ENCODE measurements around the gene DSEL.

Gene DSEL

GRCh38 chr18:67485655-67486054 is 30.9 kb downstream of the DSEL start:
- TF ChIP-seq POLR2AphosphoS5 (IDR thresholded peaks at IDR 0.05; ENCODE audit: borderline replicate concordance, low read depth, low read length) (peak; percentile 81; the same call in 1 of the 2 replicates), EZH2 (IDR thresholded peaks at IDR 0.05) (no peak), FOXP2 (optimal IDR thresholded peaks at IDR 0.05; ENCODE audit: control extremely low read depth, extremely low read length, insufficient read depth) (no peak)
- Histone ChIP-seq H3K4me3 (peak overlapping the region; percentile 18; the same call in 1 of the 2 replicates), H3K27ac (no peak overlapping the region)

GRCh38 chr18:67484458-67484857 is 32.1 kb downstream of the DSEL start:
- no peak for DNase-seq (ENCODE audit: low read depth, low spot score)
- Histone ChIP-seq H3K36me3 (ENCODE audit: insufficient read depth, low read length) (no peaks in the 10 kb centered on the region), H3K9ac (ENCODE audit: insufficient read length) (no peak overlapping the region), H3K9me3 (ENCODE audit: low read depth, low read length) (no peaks in the 10 kb centered on the region), H3K4me3 (no peak overlapping the region), H3K27ac (no peak overlapping the region)
- TF ChIP-seq POLR2AphosphoS5 (IDR thresholded peaks at IDR 0.05; ENCODE audit: borderline replicate concordance, low read depth, low read length) (no peak), FOXP2 (optimal IDR thresholded peaks at IDR 0.05; ENCODE audit: control extremely low read depth, extremely low read length, insufficient read depth) (no peak), EZH2 (IDR thresholded peaks at IDR 0.05) (no peak)

More at GRCh38 chr18:67485655-67486054, 30.9 kb downstream of the DSEL start:
- no peaks in the 10 kb centered on the region for H3K36me3 ChIP-seq (ENCODE audit: insufficient read depth, low read length)
- H3K9me3 ChIP-seq (ENCODE audit: low read depth, low read length) = no peaks in the 10 kb centered on the region
- H3K9ac ChIP-seq (ENCODE audit: insufficient read length) = no peak overlapping the region
- peak; percentile 89 for DNase-seq (ENCODE audit: low read depth, low spot score)

GRCh38 chr18:67483952-67484351 is 32.6 kb downstream of the DSEL start:
- TF ChIP-seq EZH2 (IDR thresholded peaks at IDR 0.05) (no peak), POLR2AphosphoS5 (IDR thresholded peaks at IDR 0.05; ENCODE audit: borderline replicate concordance, low read depth, low read length) (no peak), FOXP2 (optimal IDR thresholded peaks at IDR 0.05; ENCODE audit: control extremely low read depth, extremely low read length, insufficient read depth) (no peak)
- DNase-seq (ENCODE audit: low read depth, low spot score) = no peak
- Histone ChIP-seq H3K27ac (no peak overlapping the region), H3K36me3 (ENCODE audit: insufficient read depth, low read length) (no peaks in the 10 kb centered on the region), H3K4me3 (no peak overlapping the region), H3K9ac (ENCODE audit: insufficient read length) (no peak overlapping the region), H3K9me3 (ENCODE audit: low read depth, low read length) (no peaks in the 10 kb centered on the region)

- Histone ChIP-seq H3K4me3 (no peak overlapping the region), H3K36me3 (ENCODE audit: insufficient read depth, low read length) (no peaks in the 10 kb centered on the region), H3K9me3 (ENCODE audit: low read depth, low read length) (no peaks in the 10 kb centered on the region), H3K9ac (ENCODE audit: insufficient read length) (no peak overlapping the region), H3K27ac (no peak overlapping the region)
- TF ChIP-seq POLR2AphosphoS5 (IDR thresholded peaks at IDR 0.05; ENCODE audit: borderline replicate concordance, low read depth, low read length) = no peak
- no peak for DNase-seq (ENCODE audit: low read depth, low spot score)
These were observed 33.3 kb downstream of the DSEL start for GRCh38 chr18:67483237-67483636.

GRCh38 chr18:67478249-67478648 is 38.3 kb downstream of the DSEL start:
- TF ChIP-seq EZH2 (IDR thresholded peaks at IDR 0.05) (no peak), FOXP2 (optimal IDR thresholded peaks at IDR 0.05; ENCODE audit: control extremely low read depth, extremely low read length, insufficient read depth) (no peak), POLR2AphosphoS5 (IDR thresholded peaks at IDR 0.05; ENCODE audit: borderline replicate concordance, low read depth, low read length) (no peak)
- no peaks in the 10 kb centered on the region for H3K36me3 ChIP-seq (ENCODE audit: insufficient read depth, low read length)
- H3K9ac ChIP-seq (ENCODE audit: insufficient read length) = no peak overlapping the region
- DNase-seq (ENCODE audit: low read depth, low spot score) = no peak
- no peaks in the 10 kb centered on the region for H3K9me3 ChIP-seq (ENCODE audit: low read depth, low read length)
- no peak overlapping the region for H3K27ac ChIP-seq
- H3K4me3 ChIP-seq = no peak overlapping the region

- Histone ChIP-seq H3K9me3 (ENCODE audit: low read depth, low read length) (no peaks in the 10 kb centered on the region), H3K9ac (ENCODE audit: insufficient read length) (no peak overlapping the region), H3K27ac (no peak overlapping the region), H3K36me3 (ENCODE audit: insufficient read depth, low read length) (no peaks in the 10 kb centered on the region), H3K4me3 (no peak overlapping the region)
- DNase-seq (ENCODE audit: low read depth, low spot score) = no peak
- TF ChIP-seq EZH2 (IDR thresholded peaks at IDR 0.05) = no peak
- TF ChIP-seq POLR2AphosphoS5 (IDR thresholded peaks at IDR 0.05; ENCODE audit: borderline replicate concordance, low read depth, low read length) = no peak
- no peak for TF ChIP-seq FOXP2 (optimal IDR thresholded peaks at IDR 0.05; ENCODE audit: control extremely low read depth, extremely low read length, insufficient read depth)
These were observed 39.0 kb downstream of the DSEL start for GRCh38 chr18:67477522-67477921.

GRCh38 chr18:67476585-67476984 is 39.9 kb downstream of the DSEL start:
- DNase-seq (ENCODE audit: low read depth, low spot score) = no peak
- H3K27ac ChIP-seq = no peak overlapping the region
- H3K9me3 ChIP-seq (ENCODE audit: low read depth, low read length) = no peaks in the 10 kb centered on the region
- no peak overlapping the region for H3K9ac ChIP-seq (ENCODE audit: insufficient read length)
- H3K4me3 ChIP-seq = no peak overlapping the region
- H3K36me3 ChIP-seq (ENCODE audit: insufficient read depth, low read length) = no peaks in the 10 kb centered on the region
- TF ChIP-seq POLR2AphosphoS5 (IDR thresholded peaks at IDR 0.05; ENCODE audit: borderline replicate concordance, low read depth, low read length) (no peak), EZH2 (IDR thresholded peaks at IDR 0.05) (no peak), FOXP2 (optimal IDR thresholded peaks at IDR 0.05; ENCODE audit: control extremely low read depth, extremely low read length, insufficient read depth) (no peak)

- no peak for TF ChIP-seq EZH2 (IDR thresholded peaks at IDR 0.05)
- no peak for TF ChIP-seq POLR2AphosphoS5 (IDR thresholded peaks at IDR 0.05; ENCODE audit: borderline replicate concordance, low read depth, low read length)
- TF ChIP-seq FOXP2 (optimal IDR thresholded peaks at IDR 0.05; ENCODE audit: control extremely low read depth, extremely low read length, insufficient read depth) = no peak
- Histone ChIP-seq H3K9ac (ENCODE audit: insufficient read length) (no peak overlapping the region), H3K36me3 (ENCODE audit: insufficient read depth, low read length) (no peaks in the 10 kb centered on the region), H3K9me3 (ENCODE audit: low read depth, low read length) (no peaks in the 10 kb centered on the region), H3K4me3 (no peak overlapping the region), H3K27ac (no peak overlapping the region)
- no peak for DNase-seq (ENCODE audit: low read depth, low spot score)
These were observed 40.8 kb downstream of the DSEL start for GRCh38 chr18:67475673-67476072.

- H3K36me3 ChIP-seq (ENCODE audit: insufficient read depth, low read length) = no peaks in the 10 kb centered on the region
- no peak for DNase-seq (ENCODE audit: low read depth, low spot score)
- H3K9ac ChIP-seq (ENCODE audit: insufficient read length) = no peak overlapping the region
- H3K9me3 ChIP-seq (ENCODE audit: low read depth, low read length) = no peaks in the 10 kb centered on the region
- H3K27ac ChIP-seq = no peak overlapping the region
- H3K4me3 ChIP-seq = no peak overlapping the region
- TF ChIP-seq FOXP2 (optimal IDR thresholded peaks at IDR 0.05; ENCODE audit: control extremely low read depth, extremely low read length, insufficient read depth) = no peak
- no peak for TF ChIP-seq POLR2AphosphoS5 (IDR thresholded peaks at IDR 0.05; ENCODE audit: borderline replicate concordance, low read depth, low read length)
- no peak for TF ChIP-seq EZH2 (IDR thresholded peaks at IDR 0.05)
These were observed 48.5 kb downstream of the DSEL start for GRCh38 chr18:67468038-67468437.

All from SK-N-MC (cell line).